HCT116 (cell line): ENCODE measurements around the gene CD83. TPM values are rescaled to one million over a fixed set of nuclear protein-coding genes. Genes with fewer than 3 reads are reported as not detected.

Experiments used
- ATAC-seq: fragments of 200-7000 bp; cut with Tn5 transposase; 2 replicates; pipeline ENCODE4 v1.9.1; 2020; ENCODE audit warnings: mild to moderate bottlenecking, moderate library complexity
- BruUV-seq: library from RNA; stranded (reverse); fragments of 400-500 nt; replicated peaks from 2 replicates; lab custom pipeline; 2021; lab: Mats Ljungman, UMichigan
- CTCF ChIA-PET: fragments of 300-600 bp; sonication (Branson Sonifier 250); formaldehyde crosslinking; loops from one replicate; lab custom pipeline; 2021; ENCODE audit warnings: antibody characterized with exemption; lab: Charles Lee
- POLR2A ChIA-PET: fragments of 300-600, 350-600 bp; sonication (Branson Sonifier 250); formaldehyde crosslinking; loops from one replicate; lab custom pipeline; 2021; ENCODE audit warnings: antibody characterized with exemption; lab: Charles Lee
- RAD21 ChIA-PET, 2 experiments: fragments of 300-600 bp; sonication (Branson Sonifier 250); formaldehyde crosslinking; loops; one replicate each; lab custom pipeline; 2023; ENCODE audit warnings: low total read pairs in 2 of 2; ENCODE audit not compliant: uncharacterized antibody in 2 of 2, unreplicated experiment in 2 of 2, low non-redundant PET in 1 of 2; lab: Charles Lee
- DNase-seq: peaks from one replicate; pipeline ENCODE4 v3.0.0-alpha.2; 2010; ENCODE audit warnings: low read depth, low spot score
- H2AFZ ChIP-seq: fragments of 200-600 bp; shearing (Covaris generic), sonication (generic); 2 replicates; pipeline ENCODE4 v1.6.1; 2017; ENCODE audit warnings: low read depth, mixed run types, mixed read lengths, antibody characterized with exemption, low read length; ENCODE audit not compliant: poor library complexity, severe bottlenecking
- H3K27ac ChIP-seq: 2 replicates; pipeline ENCODE4 v1.5.1; 2012; ENCODE audit warnings: low read depth, low read length
- H3K27me3 ChIP-seq: fragments of 200-600 bp; sonication (generic); 2 replicates; pipeline ENCODE4 v1.6.1; 2016; ENCODE audit warnings: mixed run types, low read length, mixed read lengths; ENCODE audit not compliant: insufficient read depth
- H3K36me3 ChIP-seq, 2 experiments: fragments of 200-500 bp in 1 of 2; fragments of 200-600 bp in 1 of 2; sonication (Bioruptor generic) in 1 of 2; sonication (generic) in 1 of 2; 2 replicates each; pipeline versions ENCODE4 v1.5.1 to v1.6.1; 2014 to 2016; ENCODE audit warnings: low read length in 2 of 2, inconsistent platforms in 1 of 2, mixed read lengths in 1 of 2, mixed run types in 1 of 2; ENCODE audit not compliant: insufficient read depth in 2 of 2, control insufficient read depth in 1 of 2
- H3K4me1 ChIP-seq, 2 experiments: fragments of 200-600 bp in 1 of 2; sonication (generic) in 1 of 2; 2 replicates each; pipeline versions ENCODE4 v1.5.1 to v1.6.1; 2012 to 2017; ENCODE audit warnings: low read length in 2 of 2, inconsistent platforms in 1 of 2, mild to moderate bottlenecking in 1 of 2, mixed read lengths in 1 of 2, mixed run types in 1 of 2, moderate library complexity in 1 of 2; ENCODE audit not compliant: insufficient read depth in 2 of 2, control insufficient read depth in 1 of 2
- H3K4me2 ChIP-seq: fragments of 200-600 bp; sonication (generic); 2 replicates; pipeline ENCODE4 v1.6.1; 2017; ENCODE audit warnings: mixed run types, low read length, mixed read lengths
- H3K4me3 ChIP-seq, 2 experiments: fragments of 200-600 bp in 1 of 2; sonication (generic) in 1 of 2; replicated peaks in 1 of 2; 2 replicates each; pipeline ENCODE4 v1.5.1; 2011 to 2016; ENCODE audit warnings: low read length in 2 of 2, control low read depth in 1 of 2, low read depth in 1 of 2, mild to moderate bottlenecking in 1 of 2, mixed read lengths in 1 of 2, mixed run types in 1 of 2
- H3K79me2 ChIP-seq: fragments of 200-600 bp; sonication (generic); 2 replicates; pipeline ENCODE4 v1.6.1; 2017; ENCODE audit warnings: mild to moderate bottlenecking, mixed run types, low read length, moderate library complexity, mixed read lengths; ENCODE audit not compliant: insufficient read depth
- H3K9ac ChIP-seq: fragments of 200-600 bp; sonication (generic); 2 replicates; pipeline ENCODE4 v1.6.1; 2016; ENCODE audit warnings: low read length, mixed read lengths
- H3K9me2 ChIP-seq: fragments of 200-600 bp; sonication (generic), shearing (Covaris generic); 2 replicates; pipeline ENCODE4 v1.6.1; 2017; ENCODE audit warnings: mixed run types, mild to moderate bottlenecking, moderate library complexity; ENCODE audit not compliant: insufficient read depth
- H3K9me3 ChIP-seq, 2 experiments: fragments of 200-500 bp in 1 of 2; fragments of 200-600 bp in 1 of 2; sonication (Bioruptor generic) in 1 of 2; sonication (generic) in 1 of 2; 2 replicates each; pipeline ENCODE4 v1.6.1; 2014 to 2017; ENCODE audit warnings: low read length in 2 of 2, mixed read lengths in 2 of 2, inconsistent platforms in 1 of 2, low read depth in 1 of 2, mild to moderate bottlenecking in 1 of 2, mixed run types in 1 of 2, moderate library complexity in 1 of 2; ENCODE audit not compliant: control insufficient read depth in 1 of 2, insufficient read depth in 1 of 2
- H4K20me1 ChIP-seq: fragments of 200-600 bp; sonication (generic), shearing (Covaris generic); 2 replicates; pipeline ENCODE4 v1.6.1; 2017; ENCODE audit warnings: mixed run types, mild to moderate bottlenecking, moderate library complexity; ENCODE audit not compliant: insufficient read depth
- CBX3 ChIP-seq: IDR thresholded peaks from 2 replicates; pipeline ENCODE4 v1.6.1; 2012; ENCODE audit warnings: low read depth
- CTCF ChIP-seq, 3 experiments: fragments of 200-600 bp in 1 of 3; sonication (generic) in 1 of 3; IDR thresholded peaks in 2 of 3; conservative IDR thresholded peaks in 1 of 3; 2 replicates each; pipeline ENCODE4 v1.5.1; 2012 to 2017; ENCODE audit warnings: low read depth in 2 of 3, low read length in 2 of 3, antibody characterized with exemption in 1 of 3, borderline replicate concordance in 1 of 3, control low read depth in 1 of 3, mild to moderate bottlenecking in 1 of 3, mixed read lengths in 1 of 3, mixed run types in 1 of 3, moderate library complexity in 1 of 3; ENCODE audit not compliant: insufficient read depth in 1 of 3
- JUND ChIP-seq: IDR thresholded peaks from 2 replicates; pipeline ENCODE4 v1.6.1; 2012
- RAD21 ChIP-seq: IDR thresholded peaks from 2 replicates; pipeline ENCODE4 v1.6.1; 2012; ENCODE audit warnings: low read depth, mild to moderate bottlenecking
- SIN3A ChIP-seq: IDR thresholded peaks from 2 replicates; pipeline ENCODE4 v1.6.1; 2012; ENCODE audit warnings: low read depth
- ZBTB33 ChIP-seq: IDR thresholded peaks from 2 replicates; pipeline ENCODE4 v1.6.1; 2011; ENCODE audit warnings: mild to moderate bottlenecking, low read length, moderate library complexity; ENCODE audit not compliant: insufficient replicate concordance; ENCODE audit errors: extremely low read depth
- intact Hi-C: fragments of 100-400 bp; cut with micrococcal nuclease; formaldehyde crosslinking; loops from 2 replicates; pipeline ENCODE4 v1.10.0; 2022
- total RNA-seq: library from RNA; stranded (reverse); gene quantifications from one replicate; pipeline ENCODE4 v1.2.1, GENCODE V29; 2021; ENCODE audit not compliant: unreplicated experiment

Gene CD83
- total RNA-seq, 1 experiment from 2014 or later = 6.0 TPM

GRCh38 chr6:14086701-14087100 is 30.9 kb upstream of the CD83 start:
- RAD21 ChIA-PET = no interaction called here
- H4K20me1 ChIP-seq = no peaks in the 10 kb centered on the region
- no peak overlapping the region for H3K27ac ChIP-seq
- no TSS peak for BruUV-seq
- H3K4me1 ChIP-seq = no peaks in the 10 kb centered on the region
- POLR2A ChIA-PET = no interaction called here
- no peaks in the 10 kb centered on the region for H3K9me2 ChIP-seq
- no peak for ATAC-seq
- no peaks in the 10 kb centered on the region for H3K79me2 ChIP-seq
- intact Hi-C loops = no loop called here
- no peak overlapping the region for H2AFZ ChIP-seq
- no peaks in the 10 kb centered on the region for H3K36me3 ChIP-seq
- H3K4me2 ChIP-seq = no peak overlapping the region
- H3K4me3 ChIP-seq = no peak overlapping the region
- H3K9me3 ChIP-seq = no peaks in the 10 kb centered on the region
- CTCF ChIA-PET = interaction anchor here (1.4 kb wide), 1 partner anchor 178 kb away, joined by 4 read pairs; no protein-coding TSS in a partner anchor
- TF ChIP-seq CBX3 = no peak
- TF ChIP-seq JUND = no peak
- TF ChIP-seq ZBTB33 = no peak
- TF ChIP-seq RAD21 = no peak
- no peak for TF ChIP-seq SIN3A
- no peak for TF ChIP-seq CTCF (IDR thresholded peaks at IDR 0.05 in 2 of 3, conservative IDR thresholded peaks at IDR 0.05 in 1 of 3; ENCODE audit: borderline replicate concordance in 1 of 3, insufficient read depth in 1 of 3, low read depth in 2 of 3, low read length in 2 of 3)
- DNase-seq = no peak
- no peaks in the 10 kb centered on the region for H3K27me3 ChIP-seq
- H3K9ac ChIP-seq = no peak overlapping the region
